H1 (cell line): ENCODE measurements around the gene ITGB7. TPM values are rescaled to one million over a fixed set of nuclear protein-coding genes. Genes with fewer than 3 reads are reported as not detected.

Experiments
- CTCF ChIA-PET: fragments of 300-600 bp; sonication (Branson Sonifier 250); formaldehyde crosslinking; loops from one replicate; lab custom pipeline; 2021; ENCODE audit not compliant: partially characterized antibody; lab: Charles Lee
- POLR2A ChIA-PET: fragments of 300-600 bp; sonication (Branson Sonifier 250); formaldehyde crosslinking; loops from one replicate; lab custom pipeline; 2021; ENCODE audit warnings: inconsistent platforms; ENCODE audit not compliant: partially characterized antibody; lab: Charles Lee
- DNase-seq, 2 experiments: peaks; one replicate each; pipeline versions ENCODE4 v3.0.0 to v3.0.0-alpha.2; 2010 to 2022; ENCODE audit warnings: low spot score in 2 of 2, low read depth in 1 of 2, mixed read lengths in 1 of 2
- FAIRE-seq: peaks from 2 replicates; lab custom pipeline; 2011; peaks lifted over from hg19 to GRCh38; lab: Jason Lieb, UNC
- H2AFZ ChIP-seq: 2 replicates; pipeline ENCODE4 v1.8.1; 2012; ENCODE audit warnings: low read length, inconsistent platforms
- H2AK5ac ChIP-seq: 2 replicates; pipeline ENCODE4 v1.6.1; 2013; ENCODE audit warnings: low read depth, low read length
- H2BK120ac ChIP-seq: replicated peaks from 2 replicates; pipeline ENCODE3; 2013; ENCODE audit warnings: low read depth, low read length, inconsistent platforms
- H2BK12ac ChIP-seq: 2 replicates; pipeline ENCODE4 v1.6.1; 2013; ENCODE audit warnings: low read depth, low read length
- H2BK15ac ChIP-seq: 2 replicates; pipeline ENCODE4 v1.6.1; 2013; ENCODE audit warnings: low read length
- H2BK20ac ChIP-seq: 2 replicates; pipeline ENCODE4 v1.6.1; 2013; ENCODE audit warnings: low read length
- H2BK5ac ChIP-seq: 2 replicates; pipeline ENCODE4 v1.6.1; 2013; ENCODE audit warnings: low read depth, low read length
- H3K14ac ChIP-seq: 2 replicates; pipeline ENCODE4 v1.6.1; 2013; ENCODE audit warnings: inconsistent platforms; ENCODE audit not compliant: insufficient read length
- H3K18ac ChIP-seq: 2 replicates; pipeline ENCODE4 v1.6.1; 2013; ENCODE audit warnings: low read length; ENCODE audit errors: extremely low read depth
- H3K23ac ChIP-seq: 2 replicates; pipeline ENCODE4 v1.6.1; 2013; ENCODE audit warnings: inconsistent platforms; ENCODE audit not compliant: insufficient read length
- H3K23me2 ChIP-seq: 2 replicates; pipeline ENCODE4 v1.6.1; 2013; ENCODE audit warnings: low read depth, low read length
- H3K27ac ChIP-seq: 2 replicates; pipeline ENCODE4 v1.6.1; 2011; ENCODE audit warnings: low read depth, low read length, inconsistent platforms
- H3K27me3 ChIP-seq, 4 experiments: replicated peaks in 1 of 4; 1 replicate in 1 of 4; 2 replicates in 3 of 4; pipeline versions ENCODE4 v1.6.1 to v1.8.1; 2011 to 2013; ENCODE audit warnings: low read length in 3 of 4, mild to moderate bottlenecking in 3 of 4, inconsistent platforms in 2 of 4, mixed read lengths in 2 of 4, moderate library complexity in 1 of 4; ENCODE audit not compliant: control insufficient read depth in 3 of 4, insufficient read depth in 3 of 4; ENCODE audit errors: extremely low read depth in 1 of 4
- H3K36me3 ChIP-seq, 4 experiments: 2 replicates each; pipeline versions ENCODE4 v1.6.1 to v1.8.1; 2011 to 2013; ENCODE audit warnings: mild to moderate bottlenecking in 4 of 4, low read length in 3 of 4, moderate library complexity in 2 of 4, control low read depth in 1 of 4, inconsistent platforms in 1 of 4; ENCODE audit not compliant: insufficient read depth in 4 of 4, control insufficient read depth in 2 of 4
- H3K4ac ChIP-seq: replicated peaks from 2 replicates; pipeline ENCODE3; 2013; ENCODE audit warnings: low read length, low read depth, mixed read lengths, inconsistent platforms; ENCODE audit not compliant: insufficient read length
- H3K4me1 ChIP-seq, 4 experiments: replicated peaks in 1 of 4; 1 replicate in 1 of 4; 2 replicates in 3 of 4; pipeline versions ENCODE4 v1.6.1 to v1.8.1; 2011 to 2013; ENCODE audit warnings: low read length in 3 of 4, inconsistent platforms in 2 of 4, mixed read lengths in 1 of 4; ENCODE audit not compliant: insufficient read depth in 4 of 4, control insufficient read depth in 3 of 4
- H3K4me2 ChIP-seq, 2 experiments: 2 replicates each; pipeline versions ENCODE4 v1.6.1 to v1.8.1; 2011 to 2013; ENCODE audit warnings: low read depth in 2 of 2, low read length in 2 of 2, control low read depth in 1 of 2, inconsistent platforms in 1 of 2, mild to moderate bottlenecking in 1 of 2; ENCODE audit not compliant: insufficient read depth in 1 of 2
- H3K4me3 ChIP-seq, 4 experiments: fragments of 200-600, 300-600 bp in 1 of 4; sonication (generic), shearing (Covaris generic), sonication (Bioruptor Twin) in 1 of 4; 2 replicates each; pipeline versions ENCODE4 v1.5.1 to v1.8.1; 2011 to 2016; ENCODE audit warnings: low read length in 4 of 4, low read depth in 3 of 4, control low read depth in 2 of 4, inconsistent platforms in 2 of 4, mild to moderate bottlenecking in 2 of 4, mixed read lengths in 1 of 4, moderate library complexity in 1 of 4; ENCODE audit not compliant: insufficient read depth in 2 of 4; ENCODE audit errors: extremely low read depth in 1 of 4
- H3K56ac ChIP-seq: replicated peaks from 2 replicates; pipeline ENCODE3; 2013; ENCODE audit warnings: low read depth, mild to moderate bottlenecking, mixed read lengths, low read length, inconsistent platforms; ENCODE audit not compliant: insufficient read length
- H3K79me1 ChIP-seq: 2 replicates; pipeline ENCODE4 v1.6.1; 2013; ENCODE audit warnings: low read depth, low read length, control low read depth
- H3K79me2 ChIP-seq, 2 experiments: 2 replicates each; pipeline versions ENCODE4 v1.6.1 to v1.8.1; 2012 to 2013; ENCODE audit warnings: low read length in 2 of 2, mild to moderate bottlenecking in 2 of 2, inconsistent platforms in 1 of 2; ENCODE audit not compliant: insufficient read depth in 2 of 2, control insufficient read depth in 1 of 2
- H3K9ac ChIP-seq, 4 experiments: replicated peaks in 1 of 4; 1 replicate in 1 of 4; 2 replicates in 3 of 4; pipeline versions ENCODE4 v1.6.1 to v1.8.1; 2011 to 2013; ENCODE audit warnings: low read depth in 3 of 4, low read length in 3 of 4, control low read depth in 2 of 4, mild to moderate bottlenecking in 2 of 4, moderate library complexity in 2 of 4, inconsistent platforms in 1 of 4; ENCODE audit errors: extremely low read depth in 1 of 4
- H3K9me3 ChIP-seq, 2 experiments: 2 replicates each; pipeline versions ENCODE4 v1.6.1 to v1.8.1; 2012 to 2013; ENCODE audit warnings: mild to moderate bottlenecking in 2 of 2, moderate library complexity in 2 of 2, control low read depth in 1 of 2, inconsistent platforms in 1 of 2, low read depth in 1 of 2, low read length in 1 of 2, mixed read lengths in 1 of 2; ENCODE audit not compliant: insufficient read depth in 2 of 2
- H4K20me1 ChIP-seq, 2 experiments: replicated peaks in 1 of 2; 2 replicates each; pipeline versions ENCODE3 to v1.8.1; 2011 to 2013; ENCODE audit warnings: inconsistent platforms in 2 of 2, low read length in 2 of 2, mild to moderate bottlenecking in 1 of 2; ENCODE audit not compliant: insufficient read depth in 2 of 2, control insufficient read depth in 1 of 2
- H4K5ac ChIP-seq: 2 replicates; pipeline ENCODE4 v1.6.1; 2013; ENCODE audit warnings: low read length, low read depth, mixed read lengths, inconsistent platforms; ENCODE audit not compliant: insufficient read length
- H4K8ac ChIP-seq: 2 replicates; pipeline ENCODE4 v1.8.0; 2013; ENCODE audit warnings: mild to moderate bottlenecking, moderate library complexity, low read length, inconsistent platforms; ENCODE audit not compliant: insufficient read depth; ENCODE audit errors: extremely low read depth
- H4K91ac ChIP-seq: replicated peaks from 2 replicates; pipeline ENCODE3; 2013; ENCODE audit warnings: low read length, mixed read lengths, inconsistent platforms; ENCODE audit not compliant: insufficient read length
- ATF3 ChIP-seq: IDR thresholded peaks from 2 replicates; pipeline ENCODE4 v1.6.1; 2011; ENCODE audit warnings: low read depth, mild to moderate bottlenecking, low read length; ENCODE audit not compliant: insufficient read depth
- BCL11A ChIP-seq, 2 experiments: IDR thresholded peaks; one replicate each; pipeline ENCODE4 v1.6.1; 2011; ENCODE audit warnings: low read depth in 2 of 2, low read length in 2 of 2, mild to moderate bottlenecking in 2 of 2
- CEBPB ChIP-seq: IDR thresholded peaks from 2 replicates; pipeline ENCODE4 v1.6.1; 2012; ENCODE audit warnings: low read depth, low read length
- HDAC2 ChIP-seq, 2 experiments: fragments of 300-600 bp in 1 of 2; sonication (generic) in 1 of 2; IDR thresholded peaks; 2 replicates each; pipeline ENCODE4 v1.6.1; 2011 to 2012; ENCODE audit warnings: low read depth in 2 of 2, low read length in 2 of 2, mild to moderate bottlenecking in 2 of 2, moderate library complexity in 2 of 2, borderline replicate concordance in 1 of 2, inconsistent platforms in 1 of 2
- MAX ChIP-seq: IDR thresholded peaks from 2 replicates; pipeline ENCODE4 v1.6.1; 2012; ENCODE audit warnings: inconsistent platforms
- RBBP5 ChIP-seq: IDR thresholded peaks from 2 replicates; pipeline ENCODE4 v1.7.1; 2012; ENCODE audit warnings: low read depth, mild to moderate bottlenecking, inconsistent platforms, low read length, moderate library complexity, borderline replicate concordance
- SP2 ChIP-seq: IDR thresholded peaks from 2 replicates; pipeline ENCODE4 v1.6.1; 2012; ENCODE audit warnings: mild to moderate bottlenecking, low read length, inconsistent platforms
- TCF12 ChIP-seq: IDR thresholded peaks from 2 replicates; pipeline ENCODE4 v1.6.1; 2011; ENCODE audit warnings: low read depth, mild to moderate bottlenecking, low read length
- WGBS, 2 experiments: shearing (Covaris generic) in 1 of 2; methylation state at CpG; one replicate each; pipeline versions ENCODE4 v1.1.6 to v1.1.7; 2013 to 2015; ENCODE audit warnings: low lambda C conversion rate in 2 of 2, mixed read lengths in 2 of 2, inconsistent platforms in 1 of 2, low coverage in 1 of 2, missing lambda C conversion rate in 1 of 2; ENCODE audit not compliant: insufficient replicate concordance in 2 of 2, insufficient coverage in 1 of 2, insufficient read length in 1 of 2; ENCODE audit errors: extremely low coverage in 1 of 2, missing lambda C conversion rate in 1 of 2; 5-methylcytosine and 5-hydroxymethylcytosine counted together
- polyA plus RNA-seq, 7 experiments: library from polyadenylated mRNA; depleted of rRNA in 3 of 7; stranded (reverse) in 5 of 7; unstranded in 2 of 7; fragments of >200 nt in 5 of 7; fragments of 200-250 nt in 2 of 7; gene quantifications; 1 replicate in 5 of 7; 2 replicates in 1 of 7; 4 replicates in 1 of 7; pipeline versions ENCODE4 v1.2.1 to v1.2.3, GENCODE V29; 2011 to 2013; ENCODE audit warnings: missing spikeins in 2 of 7, mixed read lengths in 2 of 7
- total RNA-seq: library from RNA; stranded (reverse); fragmentation: NEBNext Ultra II Directional; extraction: Animal tissue kit (Norgen Biotek cat#: 25700); gene quantifications from 2 replicates; pipeline ENCODE4 v1.2.1, GENCODE V29; 2021

The ITGB7 gene
- total and polyA plus RNA-seq, 2 of the 8 experiments (the other 6 are each of a cell fraction or from before 2014, with no cell fraction given) = 0.35 to 0.54 TPM

DNA sequence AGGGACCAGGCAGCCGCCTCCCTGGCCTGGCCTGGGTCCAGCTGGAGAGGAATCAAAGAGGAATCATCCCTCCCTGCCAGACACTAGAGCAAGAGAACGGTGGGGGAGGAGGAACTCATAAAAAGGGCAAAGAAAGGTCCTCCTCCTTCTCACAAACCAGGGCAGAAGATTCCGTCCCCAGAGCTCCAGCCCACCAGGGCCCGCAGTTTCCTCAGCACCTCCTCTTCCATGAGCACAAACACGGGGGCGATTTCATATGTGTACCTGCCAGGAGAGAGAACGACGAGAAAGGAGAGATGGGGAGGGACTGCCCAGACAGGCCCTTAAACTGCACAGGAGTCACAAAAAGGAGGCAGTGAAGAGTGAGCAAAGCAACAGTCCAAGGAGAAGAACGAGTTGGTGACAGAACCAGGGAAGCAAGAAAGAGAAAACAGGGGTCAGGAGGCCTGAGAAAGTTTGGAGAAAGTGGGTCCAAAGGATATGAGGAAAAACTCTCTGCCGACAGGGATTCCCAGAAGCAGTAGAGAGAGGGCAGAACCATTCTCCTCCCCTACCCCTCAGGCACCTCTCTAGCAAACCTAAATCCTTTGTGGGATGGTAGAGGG, 35.2 kb downstream of the ITGB7 start:
- no peak overlapping the region for H4K8ac ChIP-seq

More for the DNA sequence above, 35.2 kb downstream of the ITGB7 start:
- H3K14ac ChIP-seq = no peak overlapping the region
- peaks cover 5 to 10% of the 10 kb centered on the region in 2 experiments for H4K20me1 ChIP-seq
- WGBS, 2 experiments = 75% methylated on average over 10 of the region's 10 CpGs; no CpG with 5 or more reads in 1 of the 2 experiments
- TF ChIP-seq MAX = no peak
- no peak for TF ChIP-seq TCF12
- no peak for TF ChIP-seq BCL11A (IDR thresholded peaks at IDR 0.05; ENCODE audit: low read depth in 2 of 2, low read length in 2 of 2)
- no peak for TF ChIP-seq HDAC2 (IDR thresholded peaks at IDR 0.05; ENCODE audit: borderline replicate concordance in 1 of 2, low read depth in 2 of 2, low read length in 2 of 2)
- TF ChIP-seq CEBPB = no peak
- no peak for TF ChIP-seq ATF3
- no peak for TF ChIP-seq RBBP5
- no peak for TF ChIP-seq SP2
- TF ChIP-seq, all 59 proteins: peak for 0
- DNase-seq = no peak
- Histone ChIP-seq H3K27me3 (peaks cover 14 to 51% (median 42%) of the 10 kb centered on the region in 4 experiments), H2AFZ (no peak overlapping the region), H3K4me1 (peaks cover 1 to 5% (median 4%) of the 10 kb centered on the region in 4 experiments; a peak in 4 of 7 replicates), H3K23ac (no peak overlapping the region), H3K36me3 (no peaks in the 10 kb centered on the region), H2AK5ac (no peak overlapping the region), H2BK20ac (no peak overlapping the region), H3K27ac (no peak overlapping the region), H3K18ac (no peak overlapping the region), H2BK120ac (no peak overlapping the region), H3K79me1 (no peaks in the 10 kb centered on the region), H3K4me3 (no peak overlapping the region), H3K4me2 (no peak overlapping the region), H3K79me2 (no peaks in the 10 kb centered on the region), H2BK15ac (no peak overlapping the region), H3K23me2 (no peaks in the 10 kb centered on the region), H4K91ac (no peak overlapping the region), H3K9me3 (no peaks in the 10 kb centered on the region), H3K9ac (no peak overlapping the region), H2BK12ac (no peak overlapping the region), H3K56ac (no peak overlapping the region), H4K5ac (no peak overlapping the region), H2BK5ac (no peak overlapping the region), H3K4ac (no peak overlapping the region)
- ChIA-PET POLR2A (interaction anchor here (1.0 to 2.5 kb wide), 4 partner anchors 9 to 100 kb away, joined by 3 to 8 read pairs (median 4); partner anchors contain the start of genes CSAD, ESPL1 and ZNF740), CTCF (interaction anchor here (0.6 to 6.2 kb wide), 10 partner anchors 12 to 106 kb away, joined by 3 to 80 read pairs (median 4); partner anchors contain the start of gene ESPL1)
- FAIRE-seq = no peak
